HCT116 (cell line): ENCODE results near the gene FOXD2. TPM values are rescaled to one million over a fixed set of nuclear protein-coding genes. Genes with fewer than 3 reads are reported as not detected.

Experiments used
- ATAC-seq: fragments of 200-7000 bp; cut with Tn5 transposase; 2 replicates; pipeline ENCODE4 v1.9.1; 2020; ENCODE audit warnings: mild to moderate bottlenecking, moderate library complexity
- BruUV-seq: library from RNA; stranded (reverse); fragments of 400-500 nt; replicated peaks from 2 replicates; lab custom pipeline; 2021; lab: Mats Ljungman, UMichigan
- CTCF ChIA-PET: fragments of 300-600 bp; sonication (Branson Sonifier 250); formaldehyde crosslinking; loops from one replicate; lab custom pipeline; 2021; ENCODE audit warnings: antibody characterized with exemption; lab: Charles Lee
- POLR2A ChIA-PET: fragments of 300-600, 350-600 bp; sonication (Branson Sonifier 250); formaldehyde crosslinking; loops from one replicate; lab custom pipeline; 2021; ENCODE audit warnings: antibody characterized with exemption; lab: Charles Lee
- RAD21 ChIA-PET, 2 experiments: fragments of 300-600 bp; sonication (Branson Sonifier 250); formaldehyde crosslinking; loops; one replicate each; lab custom pipeline; 2023; ENCODE audit warnings: low total read pairs in 2 of 2; ENCODE audit not compliant: uncharacterized antibody in 2 of 2, unreplicated experiment in 2 of 2, low non-redundant PET in 1 of 2; lab: Charles Lee
- DNase-seq: peaks from one replicate; pipeline ENCODE4 v3.0.0-alpha.2; 2010; ENCODE audit warnings: low read depth, low spot score
- H2AFZ ChIP-seq: fragments of 200-600 bp; shearing (Covaris generic), sonication (generic); 2 replicates; pipeline ENCODE4 v1.6.1; 2017; ENCODE audit warnings: low read depth, mixed run types, mixed read lengths, antibody characterized with exemption, low read length; ENCODE audit not compliant: poor library complexity, severe bottlenecking
- H3K27ac ChIP-seq: 2 replicates; pipeline ENCODE4 v1.5.1; 2012; ENCODE audit warnings: low read depth, low read length
- H3K27me3 ChIP-seq: fragments of 200-600 bp; sonication (generic); 2 replicates; pipeline ENCODE4 v1.6.1; 2016; ENCODE audit warnings: mixed run types, low read length, mixed read lengths; ENCODE audit not compliant: insufficient read depth
- H3K36me3 ChIP-seq, 2 experiments: fragments of 200-500 bp in 1 of 2; fragments of 200-600 bp in 1 of 2; sonication (Bioruptor generic) in 1 of 2; sonication (generic) in 1 of 2; 2 replicates each; pipeline versions ENCODE4 v1.5.1 to v1.6.1; 2014 to 2016; ENCODE audit warnings: low read length in 2 of 2, inconsistent platforms in 1 of 2, mixed read lengths in 1 of 2, mixed run types in 1 of 2; ENCODE audit not compliant: insufficient read depth in 2 of 2, control insufficient read depth in 1 of 2
- H3K4me1 ChIP-seq, 2 experiments: fragments of 200-600 bp in 1 of 2; sonication (generic) in 1 of 2; 2 replicates each; pipeline versions ENCODE4 v1.5.1 to v1.6.1; 2012 to 2017; ENCODE audit warnings: low read length in 2 of 2, inconsistent platforms in 1 of 2, mild to moderate bottlenecking in 1 of 2, mixed read lengths in 1 of 2, mixed run types in 1 of 2, moderate library complexity in 1 of 2; ENCODE audit not compliant: insufficient read depth in 2 of 2, control insufficient read depth in 1 of 2
- H3K4me2 ChIP-seq: fragments of 200-600 bp; sonication (generic); 2 replicates; pipeline ENCODE4 v1.6.1; 2017; ENCODE audit warnings: mixed run types, low read length, mixed read lengths
- H3K4me3 ChIP-seq, 2 experiments: fragments of 200-600 bp in 1 of 2; sonication (generic) in 1 of 2; replicated peaks in 1 of 2; 2 replicates each; pipeline ENCODE4 v1.5.1; 2011 to 2016; ENCODE audit warnings: low read length in 2 of 2, control low read depth in 1 of 2, low read depth in 1 of 2, mild to moderate bottlenecking in 1 of 2, mixed read lengths in 1 of 2, mixed run types in 1 of 2
- H3K79me2 ChIP-seq: fragments of 200-600 bp; sonication (generic); 2 replicates; pipeline ENCODE4 v1.6.1; 2017; ENCODE audit warnings: mild to moderate bottlenecking, mixed run types, low read length, moderate library complexity, mixed read lengths; ENCODE audit not compliant: insufficient read depth
- H3K9ac ChIP-seq: fragments of 200-600 bp; sonication (generic); 2 replicates; pipeline ENCODE4 v1.6.1; 2016; ENCODE audit warnings: low read length, mixed read lengths
- H3K9me2 ChIP-seq: fragments of 200-600 bp; sonication (generic), shearing (Covaris generic); 2 replicates; pipeline ENCODE4 v1.6.1; 2017; ENCODE audit warnings: mixed run types, mild to moderate bottlenecking, moderate library complexity; ENCODE audit not compliant: insufficient read depth
- H3K9me3 ChIP-seq, 2 experiments: fragments of 200-500 bp in 1 of 2; fragments of 200-600 bp in 1 of 2; sonication (Bioruptor generic) in 1 of 2; sonication (generic) in 1 of 2; 2 replicates each; pipeline ENCODE4 v1.6.1; 2014 to 2017; ENCODE audit warnings: low read length in 2 of 2, mixed read lengths in 2 of 2, inconsistent platforms in 1 of 2, low read depth in 1 of 2, mild to moderate bottlenecking in 1 of 2, mixed run types in 1 of 2, moderate library complexity in 1 of 2; ENCODE audit not compliant: control insufficient read depth in 1 of 2, insufficient read depth in 1 of 2
- H4K20me1 ChIP-seq: fragments of 200-600 bp; sonication (generic), shearing (Covaris generic); 2 replicates; pipeline ENCODE4 v1.6.1; 2017; ENCODE audit warnings: mixed run types, mild to moderate bottlenecking, moderate library complexity; ENCODE audit not compliant: insufficient read depth
- CBX3 ChIP-seq: IDR thresholded peaks from 2 replicates; pipeline ENCODE4 v1.6.1; 2012; ENCODE audit warnings: low read depth
- CEBPB ChIP-seq: IDR thresholded peaks from 2 replicates; pipeline ENCODE4 v1.6.1; 2012; ENCODE audit warnings: low read depth
- CTCF ChIP-seq, 3 experiments: fragments of 200-600 bp in 1 of 3; sonication (generic) in 1 of 3; IDR thresholded peaks in 2 of 3; conservative IDR thresholded peaks in 1 of 3; 2 replicates each; pipeline ENCODE4 v1.5.1; 2012 to 2017; ENCODE audit warnings: low read depth in 2 of 3, low read length in 2 of 3, antibody characterized with exemption in 1 of 3, borderline replicate concordance in 1 of 3, control low read depth in 1 of 3, mild to moderate bottlenecking in 1 of 3, mixed read lengths in 1 of 3, mixed run types in 1 of 3, moderate library complexity in 1 of 3; ENCODE audit not compliant: insufficient read depth in 1 of 3
- EGR1 ChIP-seq: IDR thresholded peaks from 2 replicates; pipeline ENCODE4 v1.6.1; 2012; ENCODE audit warnings: low read depth
- ELF1 ChIP-seq: IDR thresholded peaks from 2 replicates; pipeline ENCODE4 v1.6.1; 2012; ENCODE audit warnings: low read depth, borderline replicate concordance
- EZH2 ChIP-seq: fragments of 200-600 bp; sonication (generic); IDR thresholded peaks from 2 replicates; pipeline ENCODE4 v1.6.1; 2017; ENCODE audit warnings: antibody characterized with exemption, mixed run types
- JUND ChIP-seq: IDR thresholded peaks from 2 replicates; pipeline ENCODE4 v1.6.1; 2012
- POLR2A ChIP-seq: IDR thresholded peaks from 2 replicates; pipeline ENCODE4 v1.7.0; 2011; ENCODE audit warnings: borderline replicate concordance; ENCODE audit not compliant: insufficient read depth, insufficient read length; ENCODE audit errors: extremely low read depth
- RAD21 ChIP-seq: IDR thresholded peaks from 2 replicates; pipeline ENCODE4 v1.6.1; 2012; ENCODE audit warnings: low read depth, mild to moderate bottlenecking
- SRF ChIP-seq: IDR thresholded peaks from 2 replicates; pipeline ENCODE4 v1.6.1; 2012; ENCODE audit warnings: low read depth
- YY1 ChIP-seq: IDR thresholded peaks from 2 replicates; pipeline ENCODE4 v1.6.1; 2011; ENCODE audit warnings: low read length, low read depth, moderate library complexity, mild to moderate bottlenecking; ENCODE audit not compliant: insufficient replicate concordance; ENCODE audit errors: extremely low read depth
- ZFX ChIP-seq: fragments of 450-650 bp; IDR thresholded peaks from 2 replicates; pipeline ENCODE4 v1.6.1; 2017
- intact Hi-C: fragments of 100-400 bp; cut with micrococcal nuclease; formaldehyde crosslinking; loops from 2 replicates; pipeline ENCODE4 v1.10.0; 2022
- total RNA-seq: library from RNA; stranded (reverse); gene quantifications from one replicate; pipeline ENCODE4 v1.2.1, GENCODE V29; 2021; ENCODE audit not compliant: unreplicated experiment

The FOXD2 gene
- total RNA-seq, 1 experiment from 2014 or later, result 1.9 TPM

GRCh38 chr1:47433037-47433421, 4.8 kb upstream of the FOXD2 start:
- Histone ChIP-seq H3K36me3 (no peaks in the 10 kb centered on the region), H3K4me1 (peaks cover 8 to 30% of the 10 kb centered on the region in 2 experiments), H3K27ac (no peak overlapping the region), H3K4me2 (no peak overlapping the region), H4K20me1 (0 out of 2 replicates have a peak, but pooled peaks cover 2% of the 10 kb centered on the region), H3K9me2 (no peaks in the 10 kb centered on the region), H3K27me3 (no peaks in the 10 kb centered on the region), H3K79me2 (peaks cover 37% of the 10 kb centered on the region), H2AFZ (no peak overlapping the region), H3K4me3 (no peak overlapping the region), H3K9me3 (no peaks in the 10 kb centered on the region), H3K9ac (no peak overlapping the region)
- ATAC-seq (no peak), DNase-seq (no peak)
- POLR2A ChIA-PET, result no interaction called here
- BruUV-seq, result no TSS peak
- CTCF ChIA-PET, result interaction anchor here (0.6 to 2.1 kb wide), 6 partner anchors 8 to 293 kb away, joined by 3 to 17 read pairs (median 4); no protein-coding TSS in a partner anchor
- RAD21 ChIA-PET, result no interaction called here
- no peak for TF ChIP-seq ZFX
- intact Hi-C loops, result no loop called here

GRCh38 chr1:47433477-47434050, 4.3 kb upstream of the FOXD2 start:
- H4K20me1 ChIP-seq, result 0 out of 2 replicates have a peak, but pooled peaks cover 2% of the 10 kb centered on the region
- H3K9me3 ChIP-seq, result no peaks in the 10 kb centered on the region
- intact Hi-C loops, result no loop called here
- RAD21 ChIA-PET, result no interaction called here
- H3K27ac ChIP-seq, result no peak overlapping the region
- no peak for DNase-seq
- H3K9me2 ChIP-seq, result no peaks in the 10 kb centered on the region
- TF ChIP-seq ELF1, result no peak
- TF ChIP-seq EZH2, result no peak
- TF ChIP-seq SRF, result no peak
- no peak for TF ChIP-seq EGR1
- no peak for TF ChIP-seq RAD21
- no peak for TF ChIP-seq YY1
- no peak for TF ChIP-seq POLR2A
- TF ChIP-seq CEBPB, result no peak
- TF ChIP-seq JUND, result no peak
- no peak for TF ChIP-seq CTCF (IDR thresholded peaks at IDR 0.05 in 2 of 3, conservative IDR thresholded peaks at IDR 0.05 in 1 of 3; ENCODE audit: borderline replicate concordance in 1 of 3, insufficient read depth in 1 of 3, low read depth in 2 of 3, low read length in 2 of 3)
- TF ChIP-seq CBX3, result no peak
- H3K4me3 ChIP-seq, result no peak overlapping the region
- H3K36me3 ChIP-seq, result no peaks in the 10 kb centered on the region
- POLR2A ChIA-PET, result no interaction called here
- no TSS peak for BruUV-seq
- peaks cover 8 to 29% of the 10 kb centered on the region in 2 experiments for H3K4me1 ChIP-seq
- H3K79me2 ChIP-seq, result peaks cover 37% of the 10 kb centered on the region
- no peak for ATAC-seq
- no peak overlapping the region for H2AFZ ChIP-seq
- no peak overlapping the region for H3K4me2 ChIP-seq
- no peaks in the 10 kb centered on the region for H3K27me3 ChIP-seq
- H3K9ac ChIP-seq, result no peak overlapping the region
- CTCF ChIA-PET, result interaction anchor here (1.4 kb wide), 1 partner anchor 277 kb away, joined by 3 read pairs; no protein-coding TSS in a partner anchor
